K562 (cell line): ENCODE data around the gene SLC7A4. TPM values are rescaled to one million over a fixed set of nuclear protein-coding genes. Genes with fewer than 3 reads are reported as not detected.

Experiments used
- ATAC-seq: fragments of 200-7000 bp; cut with Tn5 transposase; 3 replicates; pipeline ENCODE4 v1.9.1; 2020; ENCODE audit warnings: moderate library complexity
- BruUV-seq: library from RNA; stranded (reverse); fragments of 400-500 nt; replicated peaks from 2 replicates; lab custom pipeline; 2021; lab: Mats Ljungman, UMichigan
- CTCF ChIA-PET: fragments of 300-600 bp; formaldehyde crosslinking; extraction: SDS; loops from one replicate; lab custom pipeline; 2021; ENCODE audit warnings: low intra/inter-chr PET ratio; lab: Yijun Ruan, JAX
- POLR2A ChIA-PET: fragments of 300-600, 350-650 bp; sonication (Branson Sonifier 250); formaldehyde crosslinking; extraction: SDS; loops from one replicate; lab custom pipeline; 2021; ENCODE audit warnings: antibody characterized with exemption, inconsistent platforms; lab: Yijun Ruan, JAX
- DNase-seq, 4 experiments: peaks; one replicate each; pipeline versions ENCODE4 v3.0.0 to v3.0.0-alpha.2; 2011 to 2018; ENCODE audit warnings: low spot score in 3 of 4, mixed read lengths in 3 of 4; ENCODE audit errors: extremely low read depth in 1 of 4
- FAIRE-seq: peaks from 2 replicates; lab custom pipeline; 2011; peaks lifted over from hg19 to GRCh38; lab: Jason Lieb, UNC
- H2AFZ ChIP-seq: 2 replicates; pipeline ENCODE4 v1.6.0; 2011; ENCODE audit warnings: low read depth, low read length, control low read depth, inconsistent platforms
- H3K27ac ChIP-seq: fragments of 200-600 bp; 3 replicates; pipeline ENCODE4 v1.8.0; 2011; ENCODE audit warnings: low read depth, mild to moderate bottlenecking, control low read depth, inconsistent platforms, low read length, moderate library complexity, mixed read lengths; ENCODE audit errors: extremely low read depth
- H3K27me3 ChIP-seq, 2 experiments: fragments of 300-600 bp in 1 of 2; 2 replicates in 1 of 2; 3 replicates in 1 of 2; pipeline versions ENCODE4 v1.6.0 to v1.8.0; 2011; ENCODE audit warnings: inconsistent platforms in 2 of 2, low read length in 2 of 2, mild to moderate bottlenecking in 1 of 2, mixed read lengths in 1 of 2, moderate library complexity in 1 of 2; ENCODE audit not compliant: control insufficient read depth in 2 of 2, insufficient read depth in 2 of 2
- H3K36me3 ChIP-seq: fragments of 300-600 bp; 3 replicates; pipeline ENCODE4 v1.8.0; 2011; ENCODE audit warnings: mild to moderate bottlenecking, low read length, inconsistent platforms; ENCODE audit not compliant: control insufficient read depth, insufficient read depth
- H3K4me1 ChIP-seq, 2 experiments: fragments of 200-600 bp in 1 of 2; replicated peaks in 1 of 2; 2 replicates in 1 of 2; 3 replicates in 1 of 2; pipeline versions ENCODE4 v1.5.1 to v1.8.0; 2011; ENCODE audit warnings: inconsistent platforms in 2 of 2, low read length in 2 of 2, mild to moderate bottlenecking in 1 of 2, mixed read lengths in 1 of 2, moderate library complexity in 1 of 2; ENCODE audit not compliant: control insufficient read depth in 2 of 2, insufficient read depth in 2 of 2
- H3K4me2 ChIP-seq: 2 replicates; pipeline ENCODE4 v1.6.1; 2011; ENCODE audit warnings: low read length, control low read depth, inconsistent platforms, mixed read lengths; ENCODE audit not compliant: insufficient read depth
- H3K4me3 ChIP-seq: fragments of 200-600 bp; sonication (generic), shearing (Covaris generic); 2 replicates; pipeline ENCODE4 v1.5.1; 2016; ENCODE audit warnings: control low read depth, inconsistent platforms
- H3K79me2 ChIP-seq: fragments of 200-600 bp; 3 replicates; pipeline ENCODE4 v1.8.0; 2011; ENCODE audit warnings: low read length, inconsistent platforms; ENCODE audit not compliant: control insufficient read depth, insufficient read depth
- H3K9ac ChIP-seq, 2 experiments: 2 replicates each; pipeline versions ENCODE4 v1.6.0 to v1.6.1; 2011; ENCODE audit warnings: low read depth in 2 of 2, low read length in 2 of 2, control low read depth in 1 of 2, inconsistent platforms in 1 of 2, mild to moderate bottlenecking in 1 of 2, mixed read lengths in 1 of 2; ENCODE audit not compliant: insufficient read depth in 1 of 2
- H3K9me1 ChIP-seq: one replicate; pipeline ENCODE4 v1.6.0; 2011; ENCODE audit warnings: inconsistent platforms, mild to moderate bottlenecking, low read length, moderate library complexity; ENCODE audit not compliant: control insufficient read depth, insufficient read depth
- H3K9me3 ChIP-seq: replicated peaks from 2 replicates; pipeline ENCODE4 v1.5.1; 2011; ENCODE audit warnings: low read depth, low read length, inconsistent platforms; ENCODE audit not compliant: control insufficient read depth, insufficient read depth
- H4K20me1 ChIP-seq: replicated peaks from 2 replicates; pipeline ENCODE4 v1.6.1; 2011; ENCODE audit warnings: low read length, inconsistent platforms, mixed read lengths; ENCODE audit not compliant: control insufficient read depth, insufficient read depth
- ARID4B ChIP-seq: sonication (generic); formaldehyde crosslinking; IDR thresholded peaks from 2 replicates; pipeline ENCODE4 v1.8.0; 2022; ENCODE audit warnings: mild to moderate bottlenecking, missing genetic modification reagents
- ASH1L ChIP-seq: fragments of 450-650 bp; IDR thresholded peaks from 2 replicates; pipeline ENCODE4 v1.6.1; 2018; ENCODE audit warnings: borderline replicate concordance, mild to moderate bottlenecking, low read depth; ENCODE audit not compliant: partially characterized antibody
- E2F4 ChIP-seq: sonication (generic); formaldehyde crosslinking; IDR thresholded peaks from 2 replicates; pipeline ENCODE4 v1.8.0; 2022; ENCODE audit warnings: mild to moderate bottlenecking, low read depth, missing genetic modification reagents
- ELF2 ChIP-seq: fragments of 250-450 bp; sonication (Bioruptor Pico); IDR thresholded peaks from 2 replicates; pipeline ENCODE4 v1.5.0; 2021; ENCODE audit warnings: mild to moderate bottlenecking
- GTF2E2 ChIP-seq: fragments of 200-800 bp; sonication (Bioruptor generic); IDR thresholded peaks from 2 replicates; pipeline ENCODE4 v1.6.1; 2016; ENCODE audit warnings: missing genetic modification characterization, missing compliant biosample characterization
- HSF4 ChIP-seq: fragments of 250-450 bp; sonication (Bioruptor Pico); IDR thresholded peaks from 2 replicates; pipeline ENCODE4 v2.1.2; 2022; ENCODE audit warnings: mild to moderate bottlenecking, moderate library complexity, borderline replicate concordance
- MCM3 ChIP-seq: fragments of 450-650 bp; IDR thresholded peaks from 2 replicates; pipeline ENCODE4 v1.6.1; 2016
- MCM7 ChIP-seq, 2 experiments: fragments of 450-650 bp; IDR thresholded peaks; 2 replicates each; pipeline ENCODE4 v1.6.1; 2016 to 2018
- TAF15 ChIP-seq: fragments of 200-400 bp; formaldehyde crosslinking; IDR thresholded peaks from 2 replicates; pipeline ENCODE4 v1.6.1; 2017; ENCODE audit warnings: mild to moderate bottlenecking, low read depth, low read length, moderate library complexity
- ZNF143 ChIP-seq: sonication (generic); formaldehyde crosslinking; IDR thresholded peaks from 2 replicates; pipeline ENCODE4 v1.9.0; 2022; ENCODE audit warnings: mild to moderate bottlenecking, missing genetic modification reagents
- ZNF384 ChIP-seq: IDR thresholded peaks from 2 replicates; pipeline ENCODE4 v1.6.1; 2012; ENCODE audit warnings: low read depth, low read length, improper control_type of control experiment
- ZNF655 ChIP-seq: fragments of 250-450 bp; sonication (Bioruptor Pico); IDR thresholded peaks from 2 replicates; pipeline ENCODE4 v1.5.0; 2021
- WGBS: fragments of 100-300 bp; shearing (Covaris generic); methylation state at CpG from one replicate; pipeline ENCODE4 v1.1.6; 2016; ENCODE audit warnings: low coverage, mixed read lengths; ENCODE audit not compliant: insufficient coverage; ENCODE audit errors: missing lambda C conversion rate; 5-methylcytosine and 5-hydroxymethylcytosine counted together
- in situ Hi-C: fragments of 300-500 bp; cut with MboI; formaldehyde crosslinking; loops from 4 replicates; pipeline ENCODE4 v1.15.0; 2018; ENCODE audit warnings: inconsistent platforms, mixed read lengths
- intact Hi-C: fragments of 100-400 bp; cut with micrococcal nuclease; formaldehyde crosslinking; loops from 2 replicates; pipeline ENCODE4 v1.14.2; 2022
- polyA plus RNA-seq, 8 experiments: library from polyadenylated mRNA; depleted of rRNA in 4 of 8; stranded (reverse) in 5 of 8; unstranded in 3 of 8; fragments of >200 nt; fragmentation: Nextera tagmentation in 2 of 8; fragmentation: Illumina TruSeq in 1 of 8; extraction: Ambion mirVana in 2 of 8; extraction: Trizol in 1 of 8; gene quantifications; 2 replicates each; pipeline versions ENCODE4 v1.2.1 to v1.2.3, GENCODE V29; 2011 to 2014; ENCODE audit warnings: inconsistent platforms in 1 of 8, missing spikeins in 1 of 8
- total RNA-seq, 7 experiments: library from RNA; depleted of rRNA in 6 of 7; stranded (reverse); fragments of >200 nt in 6 of 7; fragmentation: Illumina TruSeq in 2 of 7; extraction: Trizol in 2 of 7; gene quantifications; 2 replicates each; pipeline versions ENCODE4 v1.2.1 to v1.2.3, GENCODE V29; 2011 to 2021; ENCODE audit warnings: low replicate concordance in 1 of 7

SLC7A4 gene
- total and polyA plus RNA-seq, 9 of the 15 experiments (the other 6 are each of a cell fraction or from before 2014, with no cell fraction given): not detected

- Histone ChIP-seq H3K27me3 (peaks cover 60 to 74% of the 10 kb centered on the region in 2 experiments), H4K20me1 (peaks cover under 1% of the 10 kb centered on the region; the same call in 1 of the 2 replicates), H3K4me1 (peaks cover 0 to 3% of the 10 kb centered on the region in 2 experiments; a peak in 1 of 5 replicates), H3K4me2 (no peak overlapping the region), H3K36me3 (no peaks in the 10 kb centered on the region), H2AFZ (no peak overlapping the region), H3K9me1 (no peaks in the 10 kb centered on the region), H3K4me3 (no peak overlapping the region), H3K9ac (no peak overlapping the region), H3K79me2 (no peaks in the 10 kb centered on the region), H3K27ac (no peak overlapping the region), H3K9me3 (peaks cover 5% of the 10 kb centered on the region)
- peak; percentile 29 for FAIRE-seq
- DNase-seq: peak in 2 of 4 experiments; percentile 31 to 40
- no TSS peak for BruUV-seq
- ATAC-seq: no peak; the same call in 2 of the 3 replicates
- in situ Hi-C loops (no loop called here), intact Hi-C loops (loop anchor here (5.0 kb wide), 1 partner anchor 184 kb away; no protein-coding TSS in a partner anchor)
- CTCF ChIA-PET: no interaction called here
- 5% methylated on average over 17 of the region's 17 CpGs for WGBS
- POLR2A ChIA-PET: interaction anchor here (0.6 to 1.4 kb wide), 6 partner anchors 10 to 770 kb away, joined by 3 to 4 read pairs (median 3); no protein-coding TSS in a partner anchor
- TF ChIP-seq ZNF143 (CRISPR knock-in tag): no peak
- TF ChIP-seq ZNF655 (CRISPR knock-in tag): no peak
- no peak for TF ChIP-seq GTF2E2
- TF ChIP-seq MCM7 (IDR thresholded peaks at IDR 0.05): 0 out of 4 replicates have a peak, but pooled peaks of 1 of the 2 experiments have one; percentile 34
- TF ChIP-seq ARID4B (CRISPR knock-in tag): no peak
- peak; percentile 43; the same call in 1 of the 2 replicates for TF ChIP-seq E2F4
- TF ChIP-seq ZNF384: no peak
- TF ChIP-seq TAF15: 0 out of 2 replicates have a peak, but pooled peaks have one; percentile 68
- no peak for TF ChIP-seq ELF2
- TF ChIP-seq ASH1L: no peak
- TF ChIP-seq MCM3: 0 out of 2 replicates have a peak, but pooled peaks have one; percentile 45
- TF ChIP-seq HSF4: no peak
Observed at GRCh38 chr22:21070690-21071615, 38.6 kb upstream of the SLC7A4 start.
